ENCODE data around the gene PVR.
"Not testable (repeated sequence)": the region's sequence is repeated elsewhere in the genome, so short reads cannot be mapped to it uniquely, and the experiment has no call there.

PVR gene

GRCh38 chr19:44618640-44619357, 24.9 kb upstream of the PVR start:
- no peak for DNase-seq

- DNase-seq, result no peak
These were observed 23.0 kb upstream of the PVR start for GRCh38 chr19:44620667-44621066.

- no peak for DNase-seq
These were observed 22.3 kb upstream of the PVR start for GRCh38 chr19:44621367-44621766.

GRCh38 chr19:44623080-44623479, 20.6 kb upstream of the PVR start:
- no peak for DNase-seq

GRCh38 chr19:44623626-44624025, 20.1 kb upstream of the PVR start:
- DNase-seq, result no peak

- DNase-seq, result no peak
These were observed 18.8 kb upstream of the PVR start for GRCh38 chr19:44624840-44625354.

GRCh38 chr19:44625637-44626036, 18.1 kb upstream of the PVR start:
- DNase-seq, result not testable (repeated sequence)

- no peak for DNase-seq
These were observed 17.6 kb upstream of the PVR start for GRCh38 chr19:44626048-44626624.

- DNase-seq, result no peak
These were observed 16.1 kb upstream of the PVR start for GRCh38 chr19:44627631-44628030.

GRCh38 chr19:44628793-44629192, 14.9 kb upstream of the PVR start:
- no peak for DNase-seq

GRCh38 chr19:44631611-44632010, 12.1 kb upstream of the PVR start:
- DNase-seq, result not testable (repeated sequence)

- DNase-seq, result not testable (repeated sequence)
These were observed 9.7 kb upstream of the PVR start for GRCh38 chr19:44634058-44634457.

GRCh38 chr19:44634785-44635184, 8.9 kb upstream of the PVR start:
- no peak for DNase-seq

- DNase-seq, result no peak
These were observed 7.9 kb upstream of the PVR start for GRCh38 chr19:44635581-44636438.

- DNase-seq, result no peak
These were observed 7.0 kb upstream of the PVR start for GRCh38 chr19:44636439-44637389.

- DNase-seq, result no peak
These were observed 6.3 kb upstream of the PVR start for GRCh38 chr19:44637390-44637764.

GRCh38 chr19:44640518-44640917, 3.2 kb upstream of the PVR start:
- no peak for DNase-seq

GRCh38 chr19:44641501-44642265, 2.0 kb upstream of the PVR start:
- no peak for DNase-seq

- DNase-seq, result no peak
These were observed 1.3 kb upstream of the PVR start for GRCh38 chr19:44642377-44642776.

GRCh38 chr19:44644402-44645016, 799 bp downstream of the PVR start:
- no peak for DNase-seq

- no peak for DNase-seq
These were observed 1.8 kb downstream of the PVR start for GRCh38 chr19:44645407-44646048.
